Hematopoietic multipotent progenitor cell treated with erythropoietin and hydrocortisone succinate and interleukin-3 and kit ligand, for 6 days (in vitro differentiated cells): Measurements from ENCODE around the gene PCDHA7.
A peak's percentile ranks its signal among the peaks of the same experiment; 100 is the strongest.
"Not testable (repeated sequence)": the region's sequence is repeated elsewhere in the genome, so short reads cannot be mapped to it uniquely, and the experiment has no call there.

Experiments
- DNase-seq: peaks from one replicate; pipeline ENCODE4 v3.0.0-alpha.2; 2015

The PCDHA7 gene

GRCh38 chr5:140823475-140823874 is 10.6 kb upstream of the PCDHA7 start:
- no peak for DNase-seq

GRCh38 chr5:140827704-140828361 is 6.2 kb upstream of the PCDHA7 start, which contains the start of gene PCDHA6:
PCDHA6 (plus strand) TSS chr5:140827960; CDS start chr5:140828092, 132 bp downstream.
- DNase-seq, result no peak

GRCh38 chr5:140828362-140828737 is 5.7 kb upstream of the PCDHA7 start:
- no peak for DNase-seq

- not testable (repeated sequence) for DNase-seq
Measured at GRCh38 chr5:140829511-140830501, 4.3 kb upstream of the PCDHA7 start.

GRCh38 chr5:140834439-140835008 is 455 bp downstream of the PCDHA7 start:
- not testable (repeated sequence) for DNase-seq

- no peak for DNase-seq
Measured at GRCh38 chr5:140835622-140836510, 1.8 kb downstream of the PCDHA7 start.

GRCh38 chr5:140840978-140841962 is 7.2 kb downstream of the PCDHA7 start, which contains the start of gene PCDHA8:
PCDHA8 (plus strand) TSS chr5:140841187; CDS start chr5:140841322, 135 bp downstream.
- DNase-seq, result peak; percentile 19

GRCh38 chr5:140842798-140843733 is 9.0 kb downstream of the PCDHA7 start:
- no peak for DNase-seq

- not testable (repeated sequence) for DNase-seq
Measured at GRCh38 chr5:140848139-140849102, 14.4 kb downstream of the PCDHA7 start, which contains the start of gene PCDHA9. PCDHA9 (plus strand) TSS chr5:140848382; CDS start chr5:140848496, 114 bp downstream.

GRCh38 chr5:140849831-140850634 is 16.0 kb downstream of the PCDHA7 start:
- not testable (repeated sequence) for DNase-seq

GRCh38 chr5:140855772-140856674 is 22.0 kb downstream of the PCDHA7 start, which contains the start of gene PCDHA10:
PCDHA10 (plus strand) TSS chr5:140855897; CDS start chr5:140856049, 152 bp downstream.
- no peak for DNase-seq

GRCh38 chr5:140857177-140857986 is 23.3 kb downstream of the PCDHA7 start:
- no peak for DNase-seq

GRCh38 chr5:140857987-140858240 is 23.8 kb downstream of the PCDHA7 start:
- DNase-seq, result no peak

GRCh38 chr5:140862441-140863295 is 28.6 kb downstream of the PCDHA7 start:
- no peak for DNase-seq
